IMR-90 (cell line): ENCODE results near the gene UTP3. TPM values are rescaled to one million over a fixed set of nuclear protein-coding genes. Genes with fewer than 3 reads are reported as not detected.

Source experiments
- ATAC-seq: fragments of 200-7000 bp; cut with Tn5 transposase; 2 replicates; pipeline ENCODE4 v1.9.1; 2020; ENCODE audit warnings: low read depth, mild to moderate bottlenecking, moderate library complexity
- BruUV-seq: library from RNA; stranded (reverse); fragments of 400-500 nt; replicated peaks from 2 replicates; lab custom pipeline; 2021; lab: Mats Ljungman, UMichigan
- CTCF ChIA-PET: fragments of 300-600 bp; formaldehyde crosslinking; extraction: SDS; loops from one replicate; lab custom pipeline; 2021; ENCODE audit warnings: antibody characterized with exemption; lab: Yijun Ruan, JAX
- POLR2A ChIA-PET: fragments of 300-600 bp; sonication (Branson Sonifier 250); formaldehyde crosslinking; loops from one replicate; lab custom pipeline; 2022; ENCODE audit warnings: antibody characterized with exemption; ENCODE audit not compliant: unreplicated experiment; lab: Charles Lee
- DNase-seq: peaks from one replicate; pipeline ENCODE4 v3.0.0; 2013
- H2AFZ ChIP-seq: replicated peaks from 2 replicates; pipeline ENCODE3; 2013; ENCODE audit warnings: low read length, mild to moderate bottlenecking; ENCODE audit not compliant: poor library complexity
- H2AK5ac ChIP-seq: 2 replicates; pipeline ENCODE4 v1.6.1; 2013; ENCODE audit warnings: low read depth, low read length, inconsistent platforms
- H2AK9ac ChIP-seq: replicated peaks from 2 replicates; pipeline ENCODE3; 2013; ENCODE audit warnings: mild to moderate bottlenecking, low read depth, low read length, moderate library complexity; ENCODE audit not compliant: poor library complexity
- H2BK120ac ChIP-seq: 2 replicates; pipeline ENCODE4 v1.6.1; 2013; ENCODE audit warnings: low read depth, low read length, inconsistent platforms
- H2BK15ac ChIP-seq: 3 replicates; pipeline ENCODE4 v1.6.1; 2013; ENCODE audit warnings: low read depth, low read length, inconsistent platforms
- H2BK20ac ChIP-seq: 2 replicates; pipeline ENCODE4 v1.6.1; 2013; ENCODE audit warnings: low read depth, mild to moderate bottlenecking, inconsistent platforms, low read length, moderate library complexity
- H2BK5ac ChIP-seq: 2 replicates; pipeline ENCODE4 v1.6.1; 2013; ENCODE audit warnings: mild to moderate bottlenecking, low read depth, low read length, inconsistent platforms; ENCODE audit not compliant: poor library complexity, severe bottlenecking
- H3K14ac ChIP-seq: replicated peaks from 2 replicates; pipeline ENCODE4 v1.6.1; 2013; ENCODE audit warnings: low read depth, low read length, inconsistent platforms
- H3K18ac ChIP-seq: 2 replicates; pipeline ENCODE4 v1.6.1; 2013; ENCODE audit warnings: low read depth, low read length, control low read depth
- H3K23ac ChIP-seq: 2 replicates; pipeline ENCODE4 v1.6.1; 2013; ENCODE audit warnings: low read depth, low read length, inconsistent platforms
- H3K27ac ChIP-seq: 2 replicates; pipeline ENCODE4 v1.5.1; 2013; ENCODE audit warnings: mild to moderate bottlenecking, control low read depth, low read length; ENCODE audit not compliant: insufficient read depth
- H3K27me3 ChIP-seq: 2 replicates; pipeline ENCODE4 v1.6.1; 2013; ENCODE audit warnings: low read length; ENCODE audit not compliant: control insufficient read depth, insufficient read depth
- H3K36me3 ChIP-seq: 2 replicates; pipeline ENCODE4 v1.6.1; 2013; ENCODE audit warnings: low read length, mixed read lengths; ENCODE audit not compliant: control insufficient read depth, insufficient read depth
- H3K4ac ChIP-seq: 2 replicates; pipeline ENCODE4 v1.6.1; 2013; ENCODE audit warnings: low read depth, low read length, inconsistent platforms
- H3K4me1 ChIP-seq: 2 replicates; pipeline ENCODE4 v1.6.1; 2013; ENCODE audit warnings: low read length, mixed read lengths; ENCODE audit not compliant: control insufficient read depth, insufficient read depth
- H3K4me2 ChIP-seq: 2 replicates; pipeline ENCODE4 v1.6.1; 2013; ENCODE audit warnings: low read depth, mild to moderate bottlenecking, control low read depth, low read length, moderate library complexity
- H3K4me3 ChIP-seq: 2 replicates; pipeline ENCODE4 v1.5.1; 2013; ENCODE audit warnings: low read depth, mild to moderate bottlenecking, control low read depth, low read length, moderate library complexity; ENCODE audit not compliant: insufficient read depth
- H3K56ac ChIP-seq: 2 replicates; pipeline ENCODE4 v1.6.1; 2013; ENCODE audit warnings: low read length, inconsistent platforms; ENCODE audit not compliant: insufficient read depth; ENCODE audit errors: extremely low read depth
- H3K79me1 ChIP-seq, 2 experiments: 2 replicates each; pipeline ENCODE4 v1.6.1; 2013; ENCODE audit warnings: low read length in 2 of 2, inconsistent platforms in 1 of 2, low read depth in 1 of 2
- H3K9ac ChIP-seq: 2 replicates; pipeline ENCODE4 v1.6.1; 2013; ENCODE audit warnings: low read depth, low read length, control low read depth
- H3K9me1 ChIP-seq: 2 replicates; pipeline ENCODE4 v1.6.1; 2013; ENCODE audit warnings: low read length, inconsistent platforms; ENCODE audit not compliant: insufficient read depth
- H3K9me3 ChIP-seq: 2 replicates; pipeline ENCODE4 v1.6.1; 2013; ENCODE audit warnings: low read length; ENCODE audit not compliant: control insufficient read depth, insufficient read depth
- H4K20me1 ChIP-seq: 2 replicates; pipeline ENCODE4 v1.6.1; 2013; ENCODE audit warnings: low read length, inconsistent platforms; ENCODE audit not compliant: insufficient read depth
- H4K5ac ChIP-seq: 2 replicates; pipeline ENCODE4 v1.6.1; 2013; ENCODE audit warnings: mild to moderate bottlenecking, low read depth, low read length, control low read depth
- H4K8ac ChIP-seq, 2 experiments: 2 replicates each; pipeline ENCODE4 v1.6.1; 2013; ENCODE audit warnings: low read depth in 2 of 2, low read length in 2 of 2, control low read depth in 1 of 2, inconsistent platforms in 1 of 2
- H4K91ac ChIP-seq: 2 replicates; pipeline ENCODE4 v1.6.1; 2013; ENCODE audit warnings: low read depth, low read length, inconsistent platforms; ENCODE audit not compliant: insufficient read depth
- CEBPB ChIP-seq: IDR thresholded peaks from 2 replicates; pipeline ENCODE4 v1.6.1; 2012; ENCODE audit warnings: low read depth, low read length, improper control_type of control experiment
- RFX5 ChIP-seq: IDR thresholded peaks from 2 replicates; pipeline ENCODE4 v1.8.0; 2012; ENCODE audit warnings: low read depth, mild to moderate bottlenecking, low read length, moderate library complexity
- SMC3 ChIP-seq: fragments of 150-350 bp; IDR thresholded peaks from 2 replicates; pipeline ENCODE4 v1.6.1; 2016; ENCODE audit warnings: low read depth, mild to moderate bottlenecking, antibody characterized with exemption, low read length, moderate library complexity
- WGBS, 2 experiments: methylation state at CpG; one replicate each; pipeline versions ENCODE4 v1.1.5 to v1.1.7; 2013; ENCODE audit warnings: missing lambda C conversion rate in 2 of 2; ENCODE audit not compliant: insufficient read length in 1 of 2; ENCODE audit errors: extremely low coverage in 2 of 2; 5-methylcytosine and 5-hydroxymethylcytosine counted together
- dilution Hi-C: fragments of 300-500 bp; cut with HindIII; formaldehyde crosslinking; loops from one replicate; pipeline ENCODE4 v1.14.3; 2018; ENCODE audit warnings: low sequenced_read_pairs; ENCODE audit not compliant: unreplicated experiment
- in situ Hi-C: fragments of 300-500 bp; cut with MboI; formaldehyde crosslinking; loops from 3 replicates; pipeline ENCODE4 v1.14.3; 2019; ENCODE audit warnings: low sequenced_read_pairs, inconsistent platforms, mixed read lengths
- intact Hi-C: fragments of 100-400 bp; cut with micrococcal nuclease; formaldehyde crosslinking; loops from 2 replicates; pipeline ENCODE4 v1.10.0; 2022
- polyA plus RNA-seq, 3 experiments: library from polyadenylated mRNA; depleted of rRNA; stranded (reverse); fragments of >200 nt; gene quantifications; 2 replicates each; pipeline ENCODE4 v1.2.3, GENCODE V29; 2012; ENCODE audit warnings: low replicate concordance in 1 of 3
- total RNA-seq: library from RNA; depleted of rRNA; stranded (reverse); fragments of >200 nt; gene quantifications from 2 replicates; pipeline ENCODE4 v1.2.3, GENCODE V29; 2012
- TF ChIP-seq, protein P1 (sequence below): fragments of 150-350 bp; IDR thresholded peaks from 2 replicates; pipeline ENCODE4 v1.6.1; 2017; ENCODE audit warnings: mild to moderate bottlenecking, antibody characterized with exemption, low read length, low read depth

Gene UTP3
- total and polyA plus RNA-seq, 2 of the 4 experiments (the other 2 are of a cell fraction), result 14.9 to 30.7 TPM

- Histone ChIP-seq H4K20me1 (peaks cover 28% of the 10 kb centered on the region; the same call in 1 of the 2 replicates), H3K27me3 (no peaks in the 10 kb centered on the region), H2AK9ac (no peak overlapping the region), H3K56ac (no peak overlapping the region), H3K4me3 (no peak overlapping the region), H4K5ac (no peak overlapping the region), H3K18ac (no peak overlapping the region), H2AFZ (no peak overlapping the region), H2BK5ac (no peak overlapping the region), H3K27ac (no peak overlapping the region), H3K9ac (no peak overlapping the region), H4K91ac (no peak overlapping the region), H2AK5ac (no peak overlapping the region), H2BK120ac (no peak overlapping the region), H3K14ac (no peak overlapping the region), H4K8ac (no peak overlapping the region), H3K9me3 (no peaks in the 10 kb centered on the region), H3K4ac (no peak overlapping the region), H3K79me1 (peaks cover 21 to 51% of the 10 kb centered on the region in 2 experiments), H3K9me1 (peaks cover 9% of the 10 kb centered on the region; the same call in 1 of the 2 replicates), H3K4me1 (peaks cover 8% of the 10 kb centered on the region), H2BK15ac (no peak overlapping the region), H2BK20ac (no peak overlapping the region), H3K23ac (no peak overlapping the region), H3K36me3 (no peaks in the 10 kb centered on the region), H3K4me2 (no peak overlapping the region)
- in situ Hi-C loops, result no loop called here
- TF ChIP-seq CEBPB (no peak), RFX5 (no peak), SMC3 (no peak)
- TF ChIP-seq, protein P1, sequence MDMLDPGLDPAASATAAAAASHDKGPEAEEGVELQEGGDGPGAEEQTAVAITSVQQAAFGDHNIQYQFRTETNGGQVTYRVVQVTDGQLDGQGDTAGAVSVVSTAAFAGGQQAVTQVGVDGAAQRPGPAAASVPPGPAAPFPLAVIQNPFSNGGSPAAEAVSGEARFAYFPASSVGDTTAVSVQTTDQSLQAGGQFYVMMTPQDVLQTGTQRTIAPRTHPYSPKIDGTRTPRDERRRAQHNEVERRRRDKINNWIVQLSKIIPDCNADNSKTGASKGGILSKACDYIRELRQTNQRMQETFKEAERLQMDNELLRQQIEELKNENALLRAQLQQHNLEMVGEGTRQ, result no peak
- dilution Hi-C loops, result no loop called here
- DNase-seq (no peak), ATAC-seq (no peak)
- no TSS peak for BruUV-seq
- CTCF ChIA-PET, result no interaction called here
- POLR2A ChIA-PET, result no interaction called here
- WGBS, 2 experiments, result no CpG with 5 or more reads among the region's 2 CpGs
- intact Hi-C loops, result no loop called here
These were observed 49.1 kb downstream of the UTP3 start for GRCh38 chr4:70737409-70737808.
